WERI-Rb-1 (cell line): Measurements from ENCODE around the gene RWDD4.
A peak's percentile ranks its signal among the peaks of the same experiment; 100 is the strongest.

Experiments
- DNase-seq: peaks from one replicate; pipeline ENCODE4 v3.0.0-alpha.2; 2020
- H3K27ac ChIP-seq: fragments of 250-450 bp; sonication (Bioruptor Pico); 2 replicates; pipeline ENCODE4 v1.5.1; 2020; ENCODE audit warnings: mild to moderate bottlenecking, moderate library complexity
- H3K27me3 ChIP-seq: fragments of 250-450 bp; sonication (Bioruptor Pico); 2 replicates; pipeline ENCODE4 v1.5.1; 2021; ENCODE audit warnings: mild to moderate bottlenecking, low read depth, moderate library complexity; ENCODE audit not compliant: insufficient read depth, severe bottlenecking
- H3K36me3 ChIP-seq: fragments of 250-450 bp; sonication (Bioruptor Pico); 2 replicates; pipeline ENCODE4 v1.5.1; 2020; ENCODE audit warnings: mild to moderate bottlenecking, moderate library complexity
- H3K4me3 ChIP-seq: 2 replicates; pipeline ENCODE4 v1.5.1; 2011; ENCODE audit warnings: low read depth, mild to moderate bottlenecking, control low read depth, low read length
- H3K9me3 ChIP-seq: fragments of 250-450 bp; sonication (Bioruptor Pico); 2 replicates; pipeline ENCODE4 v1.5.1; 2021; ENCODE audit warnings: mild to moderate bottlenecking, moderate library complexity; ENCODE audit not compliant: severe bottlenecking
- CTCF ChIP-seq: IDR thresholded peaks from 2 replicates; pipeline ENCODE4 v1.5.1; 2011; ENCODE audit warnings: low read depth, mild to moderate bottlenecking, control low read depth, inconsistent platforms, low read length

The RWDD4 gene

GRCh38 chr4:183610613-183611012 lies 48.4 kb downstream of the RWDD4 start:
- Histone ChIP-seq H3K9me3 (no peaks in the 10 kb centered on the region), H3K4me3 (no peak overlapping the region), H3K27me3 (no peaks in the 10 kb centered on the region), H3K36me3 (no peaks in the 10 kb centered on the region), H3K27ac (no peak overlapping the region)
- DNase-seq = no peak
- no peak for TF ChIP-seq CTCF

GRCh38 chr4:183610033-183610432 lies 49.0 kb downstream of the RWDD4 start:
- no peaks in the 10 kb centered on the region for H3K9me3 ChIP-seq
- DNase-seq = no peak
- no peak overlapping the region for H3K27ac ChIP-seq
- H3K4me3 ChIP-seq = no peak overlapping the region
- no peaks in the 10 kb centered on the region for H3K36me3 ChIP-seq
- no peak for TF ChIP-seq CTCF
- H3K27me3 ChIP-seq = no peaks in the 10 kb centered on the region

- H3K36me3 ChIP-seq = no peaks in the 10 kb centered on the region
- no peak for DNase-seq
These were observed 49.8 kb downstream of the RWDD4 start for GRCh38 chr4:183609151-183609550.

GRCh38 chr4:183607894-183608293 lies 51.1 kb downstream of the RWDD4 start:
- H3K9me3 ChIP-seq = no peaks in the 10 kb centered on the region
- H3K27ac ChIP-seq = no peak overlapping the region
- no peak for TF ChIP-seq CTCF
- no peak for DNase-seq
- H3K36me3 ChIP-seq = no peaks in the 10 kb centered on the region
- H3K4me3 ChIP-seq = no peak overlapping the region
- no peaks in the 10 kb centered on the region for H3K27me3 ChIP-seq

More at GRCh38 chr4:183609151-183609550, 49.8 kb downstream of the RWDD4 start:
- Histone ChIP-seq H3K27me3 (no peaks in the 10 kb centered on the region), H3K4me3 (no peak overlapping the region), H3K27ac (no peak overlapping the region), H3K9me3 (no peaks in the 10 kb centered on the region)
- TF ChIP-seq CTCF = no peak

GRCh38 chr4:183602557-183603027 lies 56.4 kb downstream of the RWDD4 start:
- no peaks in the 10 kb centered on the region for H3K9me3 ChIP-seq
- H3K27me3 ChIP-seq = no peaks in the 10 kb centered on the region
- no peak overlapping the region for H3K4me3 ChIP-seq
- DNase-seq = no peak
- peak; percentile 30; the same call in 1 of the 2 replicates for TF ChIP-seq CTCF
- H3K27ac ChIP-seq = no peak overlapping the region
- no peaks in the 10 kb centered on the region for H3K36me3 ChIP-seq

GRCh38 chr4:183601381-183601780 lies 57.6 kb downstream of the RWDD4 start:
- TF ChIP-seq CTCF = no peak
- no peaks in the 10 kb centered on the region for H3K36me3 ChIP-seq
- H3K27me3 ChIP-seq = no peaks in the 10 kb centered on the region
- no peak for DNase-seq
- H3K9me3 ChIP-seq = no peaks in the 10 kb centered on the region
- H3K27ac ChIP-seq = no peak overlapping the region
- H3K4me3 ChIP-seq = no peak overlapping the region
